Stomach (tissue), 4 donors: ENCODE measurements around the gene IFNL1.

Experiments
- EP300 ChIP-seq: sonication (generic); formaldehyde crosslinking; IDR thresholded peaks from one replicate; pipeline ENCODE4 v1.6.1; 2017; ENCODE audit warnings: antibody characterized with exemption
- POLR2A ChIP-seq, 4 donors: fragments of 450-650 bp; IDR thresholded peaks; one replicate each; pipeline ENCODE4 v1.6.1; 2016; ENCODE audit warnings: antibody characterized with exemption in 4 of 4, control low read depth in 2 of 4, mild to moderate bottlenecking in 1 of 4, moderate library complexity in 1 of 4
- POLR2AphosphoS5 ChIP-seq, 3 donors: sonication (generic); formaldehyde crosslinking; IDR thresholded peaks; one replicate each; pipeline ENCODE4 v1.6.1; 2016; ENCODE audit warnings: antibody characterized with exemption in 3 of 3
- TF ChIP-seq, protein P1 (sequence below), 7 experiments: fragments of 450-650 bp in 4 of 7; fragments of 200-600 bp in 3 of 7; sonication (generic) in 3 of 7; IDR thresholded peaks; one replicate each; pipeline ENCODE4 v1.5.1; 2016 to 2019; ENCODE audit warnings: antibody characterized with exemption in 7 of 7, control low read depth in 2 of 7, mild to moderate bottlenecking in 1 of 7

- TF ChIP-seq, protein P1, sequence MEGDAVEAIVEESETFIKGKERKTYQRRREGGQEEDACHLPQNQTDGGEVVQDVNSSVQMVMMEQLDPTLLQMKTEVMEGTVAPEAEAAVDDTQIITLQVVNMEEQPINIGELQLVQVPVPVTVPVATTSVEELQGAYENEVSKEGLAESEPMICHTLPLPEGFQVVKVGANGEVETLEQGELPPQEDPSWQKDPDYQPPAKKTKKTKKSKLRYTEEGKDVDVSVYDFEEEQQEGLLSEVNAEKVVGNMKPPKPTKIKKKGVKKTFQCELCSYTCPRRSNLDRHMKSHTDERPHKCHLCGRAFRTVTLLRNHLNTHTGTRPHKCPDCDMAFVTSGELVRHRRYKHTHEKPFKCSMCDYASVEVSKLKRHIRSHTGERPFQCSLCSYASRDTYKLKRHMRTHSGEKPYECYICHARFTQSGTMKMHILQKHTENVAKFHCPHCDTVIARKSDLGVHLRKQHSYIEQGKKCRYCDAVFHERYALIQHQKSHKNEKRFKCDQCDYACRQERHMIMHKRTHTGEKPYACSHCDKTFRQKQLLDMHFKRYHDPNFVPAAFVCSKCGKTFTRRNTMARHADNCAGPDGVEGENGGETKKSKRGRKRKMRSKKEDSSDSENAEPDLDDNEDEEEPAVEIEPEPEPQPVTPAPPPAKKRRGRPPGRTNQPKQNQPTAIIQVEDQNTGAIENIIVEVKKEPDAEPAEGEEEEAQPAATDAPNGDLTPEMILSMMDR (IDR thresholded peaks at IDR 0.05) = no peak
- TF ChIP-seq EP300 = no peak
- TF ChIP-seq POLR2A (IDR thresholded peaks at IDR 0.05) = no peak
- no peak for TF ChIP-seq POLR2AphosphoS5 (IDR thresholded peaks at IDR 0.05)
Observed at GRCh38 chr19:39318690-39319089, 22.5 kb downstream of the IFNL1 start.
